Inflammatory macrophage (primary cell): ENCODE results near the gene PDCD4.

ENCODE experiments used
- DNase-seq, 2 donors: peaks; one replicate each; pipeline ENCODE4 v3.0.0-alpha.2; 2020 to 2022

PDCD4 gene

GRCh38 chr10:110861930-110862649 is 9.6 kb upstream of the PDCD4 start:
- peak; percentile 86 to 90 for DNase-seq

DNA sequence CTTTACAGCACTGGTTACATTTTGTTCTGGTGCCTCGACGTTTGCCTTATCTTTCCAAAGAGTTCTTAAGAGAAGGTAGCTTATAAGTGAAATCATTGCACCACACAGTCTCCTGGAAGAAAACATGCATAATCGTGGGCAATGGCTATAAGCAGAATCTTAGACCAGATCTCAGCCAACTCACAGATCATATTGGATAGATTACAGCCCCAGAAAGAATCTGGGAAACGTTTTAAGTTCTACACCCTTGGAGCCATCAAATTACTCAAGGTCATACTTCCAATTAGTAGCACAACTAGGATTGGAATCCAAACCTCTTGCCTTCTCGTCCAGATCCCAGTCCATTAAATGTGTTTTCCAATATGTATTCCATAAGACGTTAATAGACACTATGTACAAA is 8.8 kb upstream of the PDCD4 start:
- DNase-seq = no peak

DNA sequence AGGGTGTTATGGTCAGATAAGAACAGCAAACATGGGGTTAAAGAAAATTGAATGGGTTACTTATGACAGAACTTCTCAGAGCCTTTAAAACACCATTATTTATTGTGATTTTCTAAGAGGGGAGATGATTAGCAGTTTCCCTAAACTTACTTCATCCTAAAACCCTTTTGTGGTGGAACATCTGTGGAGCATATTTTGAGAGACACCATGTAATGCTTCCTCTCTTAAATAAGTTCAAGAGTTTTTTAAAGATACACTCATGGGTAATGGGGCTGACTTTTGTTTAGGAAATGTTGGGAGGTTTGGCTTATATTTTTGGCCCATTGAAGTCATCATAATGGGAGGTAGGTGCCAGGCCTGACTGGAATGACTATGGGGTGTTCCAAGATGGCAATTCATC is 8.4 kb upstream of the PDCD4 start:
- no peak for DNase-seq

GRCh38 chr10:110863956-110864355 is 7.8 kb upstream of the PDCD4 start:
- DNase-seq = no peak

- DNase-seq = peak; percentile 87 to 91
Measured at GRCh38 chr10:110864662-110865140, 7.0 kb upstream of the PDCD4 start.

DNA sequence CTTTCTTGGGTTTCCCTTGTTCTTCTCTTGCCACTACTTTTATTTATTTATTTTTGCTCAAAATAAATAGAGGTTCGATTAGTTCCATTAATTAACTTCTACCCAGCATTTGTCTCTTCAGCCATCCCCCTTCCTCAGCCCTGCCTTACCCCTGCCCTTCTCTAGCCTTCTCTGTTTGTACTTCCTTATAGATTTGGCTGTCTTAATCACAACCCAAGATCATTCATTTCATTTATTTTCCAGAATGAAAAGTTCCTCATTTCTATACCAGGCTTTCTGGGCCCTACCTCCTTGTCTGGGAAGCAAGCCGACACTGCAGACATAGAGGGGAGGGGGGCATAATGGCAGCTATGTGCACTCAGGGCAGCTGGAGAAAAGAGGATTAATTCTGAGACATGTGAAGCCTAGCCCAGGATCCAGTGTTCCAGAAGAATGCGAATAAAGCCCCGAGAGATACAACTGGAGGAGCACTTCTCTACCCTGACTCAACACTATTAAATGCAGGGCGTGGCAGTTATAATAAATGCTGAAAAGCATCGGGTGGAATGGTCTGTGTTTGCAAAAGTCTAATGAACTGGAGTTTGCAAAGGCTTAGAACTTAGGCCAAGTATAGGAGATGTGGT is 6.4 kb upstream of the PDCD4 start:
- peak in 1 of 2 donors; percentile 57 for DNase-seq

GRCh38 chr10:110865809-110866482 is 5.8 kb upstream of the PDCD4 start:
- DNase-seq = peak; percentile 37 to 76

- peak; percentile 64 to 74 for DNase-seq
Measured at GRCh38 chr10:110867011-110867806, 4.5 kb upstream of the PDCD4 start.

GRCh38 chr10:110867807-110868465 is 3.8 kb upstream of the PDCD4 start:
- DNase-seq = no peak

DNA sequence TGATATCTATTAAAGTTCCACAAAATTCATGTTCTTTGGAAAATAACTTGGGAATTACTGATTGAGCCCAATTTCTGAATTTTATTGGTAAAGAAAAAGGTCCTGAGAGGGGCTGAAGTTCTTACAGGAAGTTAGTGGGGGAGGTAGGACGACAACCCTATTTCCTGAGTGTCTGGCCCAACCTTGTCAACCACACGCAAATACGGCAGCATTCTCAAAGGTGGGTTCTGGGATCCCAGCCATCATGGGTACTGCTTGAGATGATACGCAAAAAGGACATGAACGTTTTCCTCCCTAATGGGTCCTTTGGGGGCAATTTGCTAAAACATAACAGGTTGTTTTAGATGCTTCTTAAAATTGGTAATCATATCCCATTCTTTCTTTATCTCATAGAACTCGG is 2.7 kb upstream of the PDCD4 start:
- no peak for DNase-seq

GRCh38 chr10:110870823-110871297 is 868 bp upstream of the PDCD4 start:
- no peak for DNase-seq

- DNase-seq = peak; percentile 82 to 83
Measured at GRCh38 chr10:110872145-110872983, 636 bp downstream of the PDCD4 start.

DNA sequence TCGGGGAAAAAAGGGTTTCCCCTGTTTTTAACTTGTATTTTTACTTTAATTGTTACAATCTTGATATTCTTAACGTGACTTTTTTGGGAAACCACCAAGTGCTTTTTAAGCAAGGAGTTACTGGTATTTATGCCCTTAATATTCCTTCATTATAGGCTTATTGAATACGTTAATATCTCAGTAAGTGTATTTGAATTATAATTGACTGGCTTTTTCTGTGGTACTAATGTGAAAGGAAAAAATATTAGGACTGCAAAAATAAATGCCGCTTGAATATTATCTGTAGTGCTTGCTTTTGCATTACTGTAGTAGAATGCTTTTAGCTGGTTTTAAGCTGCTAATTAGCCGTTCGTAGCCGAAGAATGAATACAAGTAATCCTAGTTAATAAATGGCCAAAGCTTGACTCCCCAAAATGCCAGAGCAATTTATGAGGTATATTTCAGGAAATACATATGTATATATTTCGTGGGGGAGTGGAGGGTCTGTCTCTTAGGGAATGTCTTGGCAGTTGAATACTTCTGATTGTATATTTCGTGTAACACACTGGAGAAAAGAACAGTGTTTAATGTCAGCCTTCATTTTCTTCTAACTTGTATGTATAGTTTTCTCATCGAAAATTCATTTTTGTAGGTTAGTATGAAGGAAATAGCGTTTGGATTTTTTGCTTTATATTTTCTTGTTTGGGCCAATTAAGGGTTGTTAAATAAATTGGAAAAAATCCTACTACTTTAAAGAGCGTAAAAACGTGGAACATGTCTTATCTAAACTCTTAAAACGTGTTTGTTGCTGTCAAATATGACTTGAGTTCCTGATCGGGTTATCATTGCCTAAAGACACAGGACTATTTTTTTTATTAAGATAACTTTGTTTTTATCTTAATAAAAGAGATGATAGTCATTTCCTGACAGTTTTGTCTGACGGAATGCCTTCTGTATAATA is 1.5 kb downstream of the PDCD4 start:
- DNase-seq = no peak

GRCh38 chr10:110873951-110874350 is 2.2 kb downstream of the PDCD4 start:
- DNase-seq = no peak

DNA sequence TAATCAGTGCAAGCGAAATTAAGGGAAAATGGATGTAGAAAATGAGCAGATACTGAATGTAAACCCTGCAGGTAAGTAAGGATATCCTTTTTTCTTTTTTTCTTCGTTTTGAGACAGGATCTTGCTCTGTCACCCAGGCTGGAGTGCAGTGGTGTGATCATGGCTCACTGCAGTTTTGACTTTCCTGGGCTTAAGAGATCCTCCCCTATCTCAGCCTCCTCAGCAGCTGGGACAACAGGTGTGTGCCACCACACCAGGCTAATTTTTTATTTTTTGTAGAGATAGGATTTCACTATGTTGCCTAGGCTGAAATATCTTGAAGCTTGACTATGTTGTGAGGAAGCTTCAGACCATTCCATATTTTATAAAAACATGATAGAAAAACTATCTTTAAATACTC is 4.3 kb downstream of the PDCD4 start:
- DNase-seq = no peak

GRCh38 chr10:110876788-110877187 is 5.1 kb downstream of the PDCD4 start:
- DNase-seq = no peak

- DNase-seq = no peak
Measured at GRCh38 chr10:110880012-110880411, 8.3 kb downstream of the PDCD4 start.

- DNase-seq = no peak
Measured at GRCh38 chr10:110881247-110881646, 9.5 kb downstream of the PDCD4 start.

DNA sequence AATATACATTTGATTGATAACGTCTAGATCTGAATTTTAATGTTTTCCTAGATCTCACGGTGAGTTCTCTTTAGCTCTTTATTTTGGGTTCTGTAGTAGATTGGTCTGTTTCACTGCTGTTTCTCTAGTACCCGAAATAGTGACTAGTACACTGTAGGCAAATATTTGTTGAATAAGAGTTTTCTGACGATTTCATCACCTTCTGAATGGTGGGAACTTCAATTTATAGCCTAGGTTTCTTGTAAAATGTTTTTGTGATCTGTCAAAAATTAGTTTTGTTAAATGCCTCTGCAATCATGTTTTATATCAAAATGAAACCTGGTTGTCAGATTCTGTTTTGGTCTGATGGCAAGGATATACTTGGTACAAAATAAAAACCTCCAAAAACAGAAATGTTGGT is 10.2 kb downstream of the PDCD4 start:
- DNase-seq = no peak

DNA sequence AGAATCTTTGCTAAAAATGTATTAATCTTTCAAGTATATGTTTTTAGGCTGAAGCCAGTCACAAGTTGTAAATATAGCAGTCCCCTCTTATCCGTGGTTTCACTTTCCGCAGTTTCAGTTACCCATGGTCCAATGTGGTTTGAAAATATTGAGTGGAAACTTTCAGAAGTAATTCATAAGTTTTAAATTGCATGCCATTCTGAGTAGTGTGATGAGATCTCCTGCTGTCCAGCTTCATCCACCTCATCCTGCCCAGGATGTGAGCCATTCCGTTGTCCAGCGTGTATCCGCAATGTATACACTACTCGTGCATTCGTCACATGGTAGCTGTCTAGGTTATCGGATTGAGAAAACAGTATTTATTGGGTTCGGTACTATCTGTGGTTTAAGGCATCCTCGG is 12.2 kb downstream of the PDCD4 start:
- no peak for DNase-seq
